ENCODE data around the gene NEK10.
"Not testable (repeated sequence)": the region's sequence is repeated elsewhere in the genome, so short reads cannot be mapped to it uniquely, and the experiment has no call there.

The NEK10 gene

DNA sequence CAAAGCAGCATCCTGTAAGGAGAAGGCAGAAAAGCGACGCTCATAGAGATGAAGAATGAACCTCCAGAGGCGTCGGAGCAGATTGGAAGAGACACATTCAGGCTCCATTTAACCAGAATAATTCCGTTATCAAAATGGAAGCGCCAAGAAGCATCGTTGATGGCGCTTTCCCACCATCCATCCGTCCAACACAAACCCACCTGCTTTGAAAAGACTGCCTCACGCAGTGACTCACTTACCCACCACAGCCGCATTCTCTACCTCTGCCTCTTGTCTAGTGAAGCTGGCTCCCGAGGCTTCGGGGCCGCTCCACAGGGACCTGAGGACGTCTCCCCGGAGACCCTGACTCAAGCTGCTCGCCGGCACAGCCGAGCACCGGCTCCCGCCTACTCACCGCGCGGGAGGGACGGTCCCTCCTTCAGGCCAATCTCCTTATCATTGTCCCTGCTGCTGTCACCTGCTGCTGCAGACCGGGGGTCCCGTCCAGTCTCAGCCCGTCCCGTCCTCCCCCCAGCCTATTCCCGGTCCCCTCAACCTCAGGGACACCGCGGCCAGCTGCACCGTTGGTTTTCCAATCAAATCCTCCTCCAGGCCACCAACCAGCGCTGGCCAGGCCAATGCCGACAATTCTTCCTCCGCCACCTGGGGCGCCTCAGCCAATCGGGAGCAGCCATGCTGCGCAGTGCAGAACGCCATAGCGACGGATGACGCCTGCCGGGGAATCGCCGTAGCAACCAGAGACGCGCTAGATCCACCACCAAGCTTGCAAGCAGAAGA lies at the start of gene NEK10:
TSS of gene NEK10 (minus strand) at position 553 of the 777 bp plus-strand sequence. CDS start 16,501 bp downstream, outside the sequence.
- no peaks in the 10 kb centered on the region for H3K9me3 Mint-ChIP-seq (ENCODE audit: low read depth)
- H3K27me3 Mint-ChIP-seq, result no peaks in the 10 kb centered on the region
- no peaks in the 10 kb centered on the region for H3K36me3 Mint-ChIP-seq
- H3K4me1 Mint-ChIP-seq (ENCODE audit: low read depth), result peaks cover 12% of the 10 kb centered on the region
- peak within 1 kb of the TSS; percentile 84 for H3K27ac Mint-ChIP-seq
- H3K4me3 Mint-ChIP-seq, result peak within 1 kb of the TSS; percentile 94

- Mint-ChIP-seq H3K4me3 (no peak overlapping the region), H3K4me1 (ENCODE audit: low read depth) (no peaks in the 10 kb centered on the region), H3K36me3 (peaks cover 18% of the 10 kb centered on the region), H3K27ac (no peak overlapping the region), H3K9me3 (ENCODE audit: low read depth) (no peaks in the 10 kb centered on the region), H3K27me3 (no peaks in the 10 kb centered on the region)
Observed at GRCh38 chr3:27415202-27415601, 46.0 kb upstream of the NEK10 start.

GRCh38 chr3:27392950-27393679 lies 23.9 kb upstream of the NEK10 start:
- Mint-ChIP-seq H3K9me3 (ENCODE audit: low read depth) (no peaks in the 10 kb centered on the region), H3K27ac (no peak overlapping the region), H3K27me3 (no peaks in the 10 kb centered on the region), H3K4me1 (ENCODE audit: low read depth) (no peaks in the 10 kb centered on the region), H3K36me3 (peaks cover 9% of the 10 kb centered on the region), H3K4me3 (no peak overlapping the region)

DNA sequence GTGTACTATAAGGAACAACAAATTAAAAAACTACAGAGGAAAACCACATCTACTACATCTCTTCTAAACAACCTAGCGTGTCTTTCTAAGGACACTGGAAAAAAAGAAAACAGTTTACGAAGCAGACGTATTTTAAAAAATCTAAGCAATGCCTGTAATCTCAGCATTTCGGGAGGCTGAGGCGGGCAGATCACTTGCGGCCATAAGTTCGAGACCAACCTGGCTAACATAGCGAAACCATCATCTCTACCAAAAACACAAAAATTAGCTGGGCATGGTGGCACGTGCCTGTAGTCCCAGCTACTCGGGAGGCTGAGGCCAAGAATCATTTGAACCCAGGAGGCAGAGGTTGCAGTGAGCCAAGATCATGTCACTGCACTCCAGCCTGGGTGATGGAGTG lies 23.2 kb upstream of the NEK10 start:
- not testable (repeated sequence) for H3K27ac Mint-ChIP-seq; H3K9me3 Mint-ChIP-seq (ENCODE audit: low read depth); H3K36me3 Mint-ChIP-seq; H3K27me3 Mint-ChIP-seq; H3K4me1 Mint-ChIP-seq (ENCODE audit: low read depth); H3K4me3 Mint-ChIP-seq

DNA sequence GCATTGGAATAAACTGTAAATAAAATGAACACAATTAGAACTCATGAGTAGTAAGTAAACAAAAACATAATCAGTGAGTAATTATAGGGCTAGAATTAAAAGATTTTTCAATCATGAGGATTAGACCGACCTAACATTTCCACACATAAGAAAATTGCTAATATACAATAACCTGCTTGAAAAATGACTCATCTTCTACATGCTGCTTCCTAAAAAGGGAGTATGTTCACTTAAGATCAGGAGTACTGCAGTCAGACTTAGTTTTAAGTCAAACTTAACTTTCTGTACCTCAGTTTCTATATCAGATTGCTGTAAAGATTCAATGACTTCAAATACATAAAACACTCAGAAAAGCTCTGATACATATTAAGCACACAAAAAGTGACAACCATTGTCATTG lies 22.6 kb upstream of the NEK10 start:
- H3K4me1 Mint-ChIP-seq (ENCODE audit: low read depth), result no peaks in the 10 kb centered on the region
- peaks cover 9% of the 10 kb centered on the region for H3K36me3 Mint-ChIP-seq
- H3K4me3 Mint-ChIP-seq, result no peak overlapping the region
- H3K27ac Mint-ChIP-seq, result no peak overlapping the region
- no peaks in the 10 kb centered on the region for H3K9me3 Mint-ChIP-seq (ENCODE audit: low read depth)
- no peaks in the 10 kb centered on the region for H3K27me3 Mint-ChIP-seq

GRCh38 chr3:27387625-27388024 lies 18.4 kb upstream of the NEK10 start:
- peaks cover 12% of the 10 kb centered on the region for H3K36me3 Mint-ChIP-seq
- H3K4me3 Mint-ChIP-seq, result no peak overlapping the region
- H3K4me1 Mint-ChIP-seq (ENCODE audit: low read depth), result no peaks in the 10 kb centered on the region
- no peaks in the 10 kb centered on the region for H3K27me3 Mint-ChIP-seq
- no peak overlapping the region for H3K27ac Mint-ChIP-seq
- H3K9me3 Mint-ChIP-seq (ENCODE audit: low read depth), result no peaks in the 10 kb centered on the region

GRCh38 chr3:27385504-27385903 lies 16.3 kb upstream of the NEK10 start:
- Mint-ChIP-seq H3K27ac (no peak overlapping the region), H3K9me3 (ENCODE audit: low read depth) (no peaks in the 10 kb centered on the region), H3K36me3 (peaks cover 11% of the 10 kb centered on the region), H3K27me3 (no peaks in the 10 kb centered on the region), H3K4me3 (no peak overlapping the region), H3K4me1 (ENCODE audit: low read depth) (no peaks in the 10 kb centered on the region)

DNA sequence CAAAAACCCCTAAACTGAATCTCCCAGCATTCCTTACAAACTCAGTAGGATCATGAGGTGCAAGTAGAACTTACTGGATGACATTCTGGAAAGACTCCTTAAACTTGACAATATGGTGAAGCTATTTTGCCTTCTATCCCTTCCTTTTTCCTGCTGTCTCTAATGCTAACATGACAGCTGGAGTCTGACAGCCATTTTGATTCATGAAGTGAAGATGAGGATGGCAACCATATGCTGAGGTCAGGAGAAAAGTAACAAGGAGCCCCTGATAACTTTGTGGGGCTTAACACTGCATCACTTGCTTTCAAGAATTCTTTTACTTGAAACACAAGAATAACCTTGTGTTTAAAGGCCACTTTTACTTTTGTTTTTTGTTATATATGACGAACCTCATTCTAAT lies 15.0 kb upstream of the NEK10 start:
- H3K36me3 Mint-ChIP-seq, result peaks cover 11% of the 10 kb centered on the region
- no peak overlapping the region for H3K27ac Mint-ChIP-seq
- H3K9me3 Mint-ChIP-seq (ENCODE audit: low read depth), result no peaks in the 10 kb centered on the region
- H3K4me1 Mint-ChIP-seq (ENCODE audit: low read depth), result no peaks in the 10 kb centered on the region
- no peaks in the 10 kb centered on the region for H3K27me3 Mint-ChIP-seq
- H3K4me3 Mint-ChIP-seq, result no peak overlapping the region

DNA sequence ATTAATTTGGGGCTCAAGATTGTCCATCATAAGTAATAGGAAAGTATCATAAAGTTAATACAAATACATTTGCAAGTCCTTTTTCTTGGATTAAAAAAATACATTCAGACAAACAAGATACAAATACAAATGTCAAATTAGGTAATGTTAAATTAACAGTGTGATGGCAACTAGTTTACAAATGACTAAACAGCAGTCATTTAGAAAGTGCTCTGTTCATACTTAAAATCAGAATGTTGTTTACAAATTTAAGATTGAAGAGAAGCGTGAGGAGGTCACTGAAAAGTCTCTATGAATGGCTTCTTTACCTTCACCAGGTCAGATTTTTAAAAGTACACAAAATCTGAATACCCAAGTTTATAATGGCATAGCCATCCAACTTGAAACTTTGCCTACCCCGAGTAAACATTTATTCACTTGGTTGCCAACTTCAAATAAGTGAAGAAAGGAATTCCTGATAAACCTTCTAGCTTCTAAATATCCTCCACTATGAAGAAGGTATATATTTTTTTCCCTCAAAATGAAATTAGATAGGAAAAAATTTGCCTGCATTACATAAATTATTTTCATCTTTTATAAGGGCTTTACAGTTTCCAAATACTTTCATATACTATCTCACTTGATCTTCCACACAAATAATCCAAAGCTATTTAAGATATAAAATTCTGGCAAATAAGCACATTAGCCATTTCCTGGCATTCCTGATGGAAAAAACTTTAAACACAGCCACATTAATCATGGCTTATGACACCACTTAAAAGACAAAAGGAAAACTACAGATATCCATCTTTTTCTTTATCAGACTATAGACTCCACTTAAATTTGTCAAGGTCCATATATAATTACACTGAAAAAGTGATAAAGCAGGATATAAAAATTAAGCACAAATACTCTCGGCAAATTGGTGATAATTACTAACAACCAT lies 11.5 kb upstream of the NEK10 start:
- Mint-ChIP-seq H3K4me1 (ENCODE audit: low read depth) (no peaks in the 10 kb centered on the region), H3K4me3 (no peak overlapping the region), H3K9me3 (ENCODE audit: low read depth) (no peaks in the 10 kb centered on the region), H3K27me3 (no peaks in the 10 kb centered on the region), H3K36me3 (peaks cover 8% of the 10 kb centered on the region), H3K27ac (no peak overlapping the region)

DNA sequence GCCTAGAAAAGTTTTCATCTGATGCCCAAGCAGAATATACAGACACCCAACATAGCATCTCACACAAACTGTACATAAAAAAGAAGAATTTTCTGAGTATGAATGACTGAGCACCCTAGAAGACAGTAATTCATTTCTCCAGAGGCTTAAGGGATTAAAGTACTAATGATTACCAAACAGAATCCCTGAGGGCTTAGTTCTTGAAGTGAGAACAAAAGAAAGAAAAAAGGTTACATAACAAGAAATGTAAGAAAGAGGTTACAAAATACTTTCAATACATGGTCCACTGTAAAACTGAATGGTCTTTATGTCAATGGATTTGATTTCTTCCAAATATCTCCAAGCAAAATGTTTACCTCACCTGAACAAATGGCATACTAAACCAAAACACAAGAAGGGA lies 9.1 kb upstream of the NEK10 start:
- H3K4me1 Mint-ChIP-seq (ENCODE audit: low read depth), result no peaks in the 10 kb centered on the region
- H3K27me3 Mint-ChIP-seq, result no peaks in the 10 kb centered on the region
- H3K9me3 Mint-ChIP-seq (ENCODE audit: low read depth), result no peaks in the 10 kb centered on the region
- no peak overlapping the region for H3K4me3 Mint-ChIP-seq
- H3K27ac Mint-ChIP-seq, result no peak overlapping the region
- H3K36me3 Mint-ChIP-seq, result peaks cover 5% of the 10 kb centered on the region

DNA sequence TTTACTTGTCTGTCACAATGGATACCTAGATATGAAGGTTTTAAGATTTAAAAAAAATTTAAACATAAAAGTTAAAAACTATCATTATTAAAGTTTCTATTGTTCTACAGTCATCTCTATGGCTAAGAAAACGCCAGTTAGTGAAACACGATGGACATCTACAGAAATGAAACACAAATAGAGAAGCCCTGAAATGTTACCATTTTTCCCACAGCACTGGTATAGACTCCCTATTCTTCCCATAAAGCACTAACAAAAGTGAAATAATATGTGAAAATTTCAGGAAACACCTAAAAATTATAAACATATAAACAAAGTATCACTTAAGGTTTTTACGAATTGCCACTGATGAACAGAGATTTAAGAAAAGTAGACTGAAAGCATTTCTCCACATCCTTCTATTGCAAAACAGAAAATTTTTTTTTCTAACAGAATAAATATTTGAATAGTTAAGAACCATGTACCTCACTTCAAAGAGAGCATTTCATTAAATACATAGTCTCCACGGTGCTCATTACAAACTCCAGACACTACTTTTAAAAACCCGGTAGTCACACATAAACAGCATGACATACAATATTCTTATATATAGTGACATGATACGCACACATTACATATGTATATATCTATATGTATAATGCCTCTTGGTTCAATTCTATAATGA lies 7.1 kb upstream of the NEK10 start:
- Mint-ChIP-seq H3K9me3 (ENCODE audit: low read depth) (no peaks in the 10 kb centered on the region), H3K27me3 (no peaks in the 10 kb centered on the region), H3K36me3 (no peaks in the 10 kb centered on the region), H3K4me3 (no peak overlapping the region), H3K4me1 (ENCODE audit: low read depth) (no peaks in the 10 kb centered on the region), H3K27ac (no peak overlapping the region)

DNA sequence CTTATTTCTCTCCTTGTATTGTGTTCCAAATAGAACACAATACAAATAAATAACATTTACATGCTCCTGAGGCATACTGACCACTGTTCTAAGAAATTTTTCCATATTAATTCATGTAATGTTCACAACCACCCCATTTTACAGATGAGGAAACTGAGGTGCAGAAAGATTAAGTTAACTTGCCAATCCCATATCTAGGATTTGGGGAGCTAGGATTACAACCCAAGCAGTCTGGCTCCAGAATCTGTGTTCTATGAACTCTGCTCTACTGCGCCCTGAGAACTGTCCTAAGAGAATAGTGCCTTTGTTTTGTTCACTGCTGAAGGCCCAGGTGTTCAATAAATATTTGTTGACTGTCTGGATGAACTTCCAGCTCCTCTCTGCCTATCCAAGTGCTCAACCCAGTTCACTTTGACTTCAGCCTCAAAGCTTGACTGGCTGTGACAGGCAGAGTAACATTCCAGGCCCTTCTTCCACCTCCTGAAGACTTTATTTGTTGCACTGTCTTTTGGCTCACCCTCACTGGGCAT lies 3.1 kb downstream of the NEK10 start:
- Mint-ChIP-seq H3K9me3 (ENCODE audit: low read depth) (no peaks in the 10 kb centered on the region), H3K27ac (no peak overlapping the region), H3K27me3 (no peaks in the 10 kb centered on the region), H3K4me1 (ENCODE audit: low read depth) (peaks cover 12% of the 10 kb centered on the region), H3K36me3 (no peaks in the 10 kb centered on the region), H3K4me3 (no peak overlapping the region)

DNA sequence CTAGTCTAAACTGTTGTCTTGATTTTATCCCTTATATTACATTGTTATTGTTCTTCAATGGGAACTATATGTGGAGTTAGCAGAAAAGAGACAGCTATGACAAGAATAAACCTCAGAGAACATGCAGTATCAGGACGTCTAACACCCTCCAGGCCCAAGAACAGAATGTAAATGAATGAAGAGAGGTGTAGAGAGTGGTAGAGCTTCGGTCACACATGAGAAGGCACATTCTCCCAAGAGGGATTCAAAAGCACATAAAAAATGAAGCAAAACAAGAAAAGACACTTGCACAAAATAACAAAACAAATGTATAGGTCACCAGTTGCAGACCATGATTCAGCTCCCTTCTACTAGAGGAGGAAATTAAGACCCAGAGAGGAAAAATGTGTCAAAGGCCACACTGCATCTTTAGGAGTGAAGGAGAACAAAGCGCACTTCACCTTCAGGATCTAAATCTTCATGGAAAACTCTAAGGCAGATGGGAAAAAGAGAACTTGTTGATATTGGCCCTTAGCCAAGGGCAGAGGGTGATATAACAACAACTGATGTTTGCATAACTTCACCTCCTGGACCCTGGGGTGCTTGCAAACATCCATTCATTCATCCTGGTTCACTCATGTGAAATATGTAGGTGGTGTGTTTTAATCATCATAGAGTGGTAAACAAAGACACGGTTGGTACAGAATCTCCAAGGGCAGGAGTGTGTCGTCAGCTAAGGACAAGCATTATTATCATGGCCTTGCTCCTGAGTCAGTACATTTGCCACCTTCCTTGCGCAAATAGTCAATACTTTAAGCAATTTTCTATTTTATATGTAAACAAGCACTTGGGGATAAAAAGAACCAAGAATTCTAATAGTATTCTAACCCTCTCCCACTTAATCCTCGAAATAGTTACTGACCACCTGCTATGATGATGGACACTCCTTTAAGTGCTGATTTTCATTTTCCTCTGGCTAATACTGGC lies 8.8 kb downstream of the NEK10 start:
- Mint-ChIP-seq H3K27ac (no peak overlapping the region), H3K36me3 (no peaks in the 10 kb centered on the region), H3K4me3 (no peak overlapping the region), H3K4me1 (ENCODE audit: low read depth) (peaks cover 21% of the 10 kb centered on the region), H3K27me3 (no peaks in the 10 kb centered on the region), H3K9me3 (ENCODE audit: low read depth) (no peaks in the 10 kb centered on the region)
